DOHH2 (cell line): ENCODE results near the gene C21orf58.

Experiments used
- H3F3A ChIP-seq: fragments of 200-600 bp; sonication (generic), shearing (Covaris generic); 2 replicates; pipeline ENCODE4 v1.6.0; 2016; ENCODE audit warnings: antibody characterized with exemption, mild to moderate bottlenecking; ENCODE audit not compliant: control insufficient read depth, insufficient read depth
- H3K27ac ChIP-seq: fragments of 200-600 bp; sonication (generic); 2 replicates; pipeline ENCODE4 v1.5.1; 2014; ENCODE audit warnings: low read depth, mild to moderate bottlenecking, low read length, moderate library complexity
- H3K27me3 ChIP-seq: fragments of 200-600 bp; sonication (generic); 2 replicates; pipeline ENCODE4 v1.6.1; 2014; ENCODE audit warnings: mild to moderate bottlenecking, low read length, mixed read lengths; ENCODE audit not compliant: control insufficient read depth
- H3K36me3 ChIP-seq: fragments of 200-600 bp; sonication (generic); 2 replicates; pipeline ENCODE4 v1.6.1; 2014; ENCODE audit warnings: mild to moderate bottlenecking, low read length, moderate library complexity, mixed read lengths; ENCODE audit not compliant: control insufficient read depth
- H3K4me1 ChIP-seq: fragments of 200-600 bp; sonication (generic); 2 replicates; pipeline ENCODE4 v1.6.1; 2014; ENCODE audit warnings: mild to moderate bottlenecking, low read length, mixed read lengths; ENCODE audit not compliant: control insufficient read depth
- H3K4me2 ChIP-seq: fragments of 200-600 bp; sonication (generic); 2 replicates; pipeline ENCODE4 v1.6.0; 2014; ENCODE audit warnings: mild to moderate bottlenecking, low read length, moderate library complexity
- H3K4me3 ChIP-seq: fragments of 200-600 bp; sonication (generic); 2 replicates; pipeline ENCODE4 v1.5.1; 2014; ENCODE audit warnings: mild to moderate bottlenecking, low read length, mixed read lengths
- H3K79me2 ChIP-seq: fragments of 200-600 bp; sonication (generic); 2 replicates; pipeline ENCODE4 v1.6.1; 2014; ENCODE audit warnings: mild to moderate bottlenecking, low read length, mixed read lengths; ENCODE audit not compliant: control insufficient read depth
- H3K9me2 ChIP-seq: fragments of 200-600 bp; sonication (generic); replicated peaks from 2 replicates; pipeline ENCODE4 v1.6.1; 2014; ENCODE audit warnings: mild to moderate bottlenecking, low read length, mixed read lengths; ENCODE audit not compliant: control insufficient read depth
- H3K9me3 ChIP-seq: fragments of 200-600 bp; sonication (generic); 2 replicates; pipeline ENCODE4 v1.6.1; 2014; ENCODE audit warnings: antibody characterized with exemption, low read length, mixed read lengths; ENCODE audit not compliant: control insufficient read depth, insufficient read depth
- H4K20me1 ChIP-seq: fragments of 200-600 bp; sonication (generic); 2 replicates; pipeline ENCODE4 v1.6.0; 2014; ENCODE audit warnings: low read depth, mild to moderate bottlenecking, antibody characterized with exemption, low read length, moderate library complexity; ENCODE audit not compliant: control insufficient read depth, insufficient read depth
- EZH2phosphoT487 ChIP-seq: fragments of 200-600 bp; sonication (generic); IDR thresholded peaks from 2 replicates; pipeline ENCODE4 v1.6.1; 2017; ENCODE audit warnings: borderline replicate concordance, mild to moderate bottlenecking, antibody characterized with exemption, low read length, moderate library complexity, mixed read lengths
- TF ChIP-seq, protein P1 (sequence below): fragments of 200-600 bp; sonication (generic); IDR thresholded peaks from one replicate; pipeline ENCODE4 v1.5.1; 2014; ENCODE audit warnings: antibody characterized with exemption, mild to moderate bottlenecking, low read depth, low read length; ENCODE audit not compliant: poor library complexity, severe bottlenecking

The C21orf58 gene

DNA sequence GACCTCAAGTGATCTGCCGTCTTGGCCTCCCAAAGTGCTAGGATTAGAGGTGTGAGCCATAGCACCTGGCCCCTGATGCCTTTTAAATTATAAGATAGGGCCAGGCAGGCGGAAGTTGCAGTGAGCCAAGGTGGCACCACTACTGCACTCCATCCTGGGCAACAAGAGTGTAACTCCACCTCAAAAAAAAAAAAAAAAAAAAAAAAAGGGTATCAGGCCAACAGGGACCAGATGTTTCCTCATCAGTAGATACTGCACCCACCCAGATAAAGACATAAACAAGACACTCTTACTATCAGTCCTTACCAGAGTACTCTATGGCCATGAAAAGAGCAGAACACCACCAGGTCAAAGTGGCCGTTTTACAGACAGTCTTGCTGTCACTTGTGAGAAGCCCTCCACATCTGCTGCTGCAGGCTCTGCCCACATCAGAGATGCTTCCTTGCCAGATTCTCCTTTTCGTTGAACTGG lies 3.3 kb downstream of the C21orf58 start:
- Histone ChIP-seq H4K20me1 (peaks cover 19% of the 10 kb centered on the region), H3K4me2 (peak overlapping the region; percentile 98), H3K79me2 (peaks cover 71% of the 10 kb centered on the region), H3K4me1 (peaks cover 25% of the 10 kb centered on the region), H3K27me3 (no peaks in the 10 kb centered on the region), H3K9me2 (no peaks in the 10 kb centered on the region), H3F3A (peaks cover 4% of the 10 kb centered on the region; the same call in 1 of the 2 replicates), H3K4me3 (peak overlapping the region; percentile 76), H3K9me3 (no peaks in the 10 kb centered on the region), H3K36me3 (peaks cover 80% of the 10 kb centered on the region), H3K27ac (no peak overlapping the region)
- TF ChIP-seq EZH2phosphoT487: no peak
- TF ChIP-seq, protein P1, sequence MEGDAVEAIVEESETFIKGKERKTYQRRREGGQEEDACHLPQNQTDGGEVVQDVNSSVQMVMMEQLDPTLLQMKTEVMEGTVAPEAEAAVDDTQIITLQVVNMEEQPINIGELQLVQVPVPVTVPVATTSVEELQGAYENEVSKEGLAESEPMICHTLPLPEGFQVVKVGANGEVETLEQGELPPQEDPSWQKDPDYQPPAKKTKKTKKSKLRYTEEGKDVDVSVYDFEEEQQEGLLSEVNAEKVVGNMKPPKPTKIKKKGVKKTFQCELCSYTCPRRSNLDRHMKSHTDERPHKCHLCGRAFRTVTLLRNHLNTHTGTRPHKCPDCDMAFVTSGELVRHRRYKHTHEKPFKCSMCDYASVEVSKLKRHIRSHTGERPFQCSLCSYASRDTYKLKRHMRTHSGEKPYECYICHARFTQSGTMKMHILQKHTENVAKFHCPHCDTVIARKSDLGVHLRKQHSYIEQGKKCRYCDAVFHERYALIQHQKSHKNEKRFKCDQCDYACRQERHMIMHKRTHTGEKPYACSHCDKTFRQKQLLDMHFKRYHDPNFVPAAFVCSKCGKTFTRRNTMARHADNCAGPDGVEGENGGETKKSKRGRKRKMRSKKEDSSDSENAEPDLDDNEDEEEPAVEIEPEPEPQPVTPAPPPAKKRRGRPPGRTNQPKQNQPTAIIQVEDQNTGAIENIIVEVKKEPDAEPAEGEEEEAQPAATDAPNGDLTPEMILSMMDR: no peak

DNA sequence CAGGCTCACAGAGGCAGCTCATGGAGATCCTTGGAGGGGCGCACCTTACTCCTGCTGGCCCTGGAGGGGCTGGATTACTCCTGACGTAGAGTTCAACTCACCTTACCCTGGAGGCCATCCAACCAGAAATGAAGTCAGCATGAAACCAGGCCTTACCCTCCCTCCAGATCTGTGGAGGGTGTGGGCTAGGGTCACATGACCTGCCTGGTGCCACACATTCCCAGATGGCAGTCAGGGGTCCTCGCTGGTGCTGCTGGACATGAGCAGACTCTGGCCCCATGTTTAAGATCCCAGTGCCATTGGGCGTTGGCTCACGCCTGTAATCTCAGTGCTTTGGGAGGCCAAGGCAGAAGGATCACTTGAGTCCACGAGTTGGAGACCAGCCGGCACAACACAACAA lies 4.5 kb downstream of the C21orf58 start:
- Histone ChIP-seq H3K27ac (no peak overlapping the region), H3K9me3 (no peaks in the 10 kb centered on the region), H3K4me1 (peaks cover 24% of the 10 kb centered on the region), H3K4me3 (no peak overlapping the region), H3K9me2 (no peaks in the 10 kb centered on the region), H3K36me3 (peaks cover 88% of the 10 kb centered on the region), H3K79me2 (peaks cover 62% of the 10 kb centered on the region), H3K27me3 (no peaks in the 10 kb centered on the region), H3F3A (peaks cover 4% of the 10 kb centered on the region; the same call in 1 of the 2 replicates), H4K20me1 (peaks cover 19% of the 10 kb centered on the region), H3K4me2 (peak overlapping the region; percentile 16; the same call in 1 of the 2 replicates)
- TF ChIP-seq, protein P1: no peak
- no peak for TF ChIP-seq EZH2phosphoT487

DNA sequence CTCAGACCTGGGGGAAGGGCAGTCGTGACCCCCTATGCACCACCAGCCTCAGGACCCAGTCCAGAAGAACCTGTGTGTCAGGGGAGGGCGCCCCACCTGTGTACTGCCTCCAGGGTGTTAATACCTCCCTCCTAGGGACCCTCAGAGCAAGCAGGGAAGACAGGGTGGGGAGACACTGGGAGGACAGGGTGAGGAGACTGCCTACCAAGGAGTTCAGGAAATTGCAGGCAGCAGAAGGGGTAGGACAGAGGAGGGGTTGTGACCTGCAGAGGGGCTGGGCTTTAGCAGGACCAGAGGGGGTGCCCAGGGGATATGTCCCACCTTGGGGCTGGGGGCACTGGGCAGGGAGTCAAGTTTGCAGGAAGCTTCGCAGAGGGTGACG lies 5.2 kb downstream of the C21orf58 start:
- H3K9me3 ChIP-seq: no peaks in the 10 kb centered on the region
- no peak for TF ChIP-seq EZH2phosphoT487
- no peaks in the 10 kb centered on the region for H3K27me3 ChIP-seq
- peaks cover 24% of the 10 kb centered on the region for H3K4me1 ChIP-seq
- peaks cover 59% of the 10 kb centered on the region for H3K79me2 ChIP-seq
- H3K36me3 ChIP-seq: peaks cover 90% of the 10 kb centered on the region
- peaks cover 19% of the 10 kb centered on the region for H4K20me1 ChIP-seq
- H3K27ac ChIP-seq: no peak overlapping the region
- no peak overlapping the region for H3K4me3 ChIP-seq
- peaks cover 4% of the 10 kb centered on the region; the same call in 1 of the 2 replicates for H3F3A ChIP-seq
- no peak overlapping the region for H3K4me2 ChIP-seq
- H3K9me2 ChIP-seq: no peaks in the 10 kb centered on the region

DNA sequence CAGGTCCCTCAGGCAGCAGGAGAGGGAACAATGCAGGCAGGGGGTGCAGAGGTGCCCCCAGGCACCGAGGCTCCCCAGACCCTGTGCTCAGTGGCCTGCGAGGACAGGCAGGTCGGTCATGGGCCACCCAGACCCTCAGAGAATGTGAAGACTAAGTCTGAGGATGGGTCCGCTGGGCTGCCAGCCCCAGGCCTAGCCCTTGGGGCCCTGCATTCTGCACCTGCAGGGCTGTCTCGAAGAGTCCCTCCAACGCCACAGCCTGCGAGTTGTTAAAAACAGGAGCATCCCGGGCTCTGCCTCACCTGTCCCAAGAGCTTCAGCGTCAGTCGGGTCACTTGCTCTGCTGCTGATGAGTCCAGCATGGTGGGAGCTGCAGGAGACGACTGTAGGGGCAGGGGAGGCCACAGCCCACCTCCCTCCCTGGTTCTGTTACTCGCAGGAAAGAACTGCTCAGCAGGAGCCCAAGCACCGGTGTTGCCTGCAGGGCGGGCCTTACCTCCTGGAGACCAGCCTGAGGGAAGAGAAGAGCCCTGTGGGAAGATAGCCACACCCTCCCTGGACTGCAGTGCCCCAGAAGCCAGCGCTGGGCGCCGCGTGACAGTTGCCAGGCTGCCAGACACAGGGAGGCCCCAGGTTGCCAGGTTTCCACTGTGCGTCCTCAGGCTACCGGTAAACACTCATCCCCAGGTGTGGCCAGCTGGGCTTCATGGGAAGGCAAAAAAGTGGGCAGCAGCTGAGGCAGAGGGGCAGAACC lies 5.8 kb downstream of the C21orf58 start:
- Histone ChIP-seq H3K36me3 (peaks cover 90% of the 10 kb centered on the region), H3K4me1 (peaks cover 24% of the 10 kb centered on the region), H3F3A (peaks cover 4% of the 10 kb centered on the region; the same call in 1 of the 2 replicates), H3K79me2 (peaks cover 54% of the 10 kb centered on the region), H3K9me3 (no peaks in the 10 kb centered on the region), H3K4me2 (no peak overlapping the region), H3K27ac (no peak overlapping the region), H4K20me1 (peaks cover 19% of the 10 kb centered on the region), H3K9me2 (no peaks in the 10 kb centered on the region), H3K27me3 (no peaks in the 10 kb centered on the region), H3K4me3 (no peak overlapping the region)
- TF ChIP-seq EZH2phosphoT487: no peak
- TF ChIP-seq, protein P1: no peak
